Loucy (cell line): ENCODE measurements around the gene RABL6.

Source experiments
- CTCF ChIP-seq: fragments of 200-600 bp; sonication (generic); conservative IDR thresholded peaks from 2 replicates; pipeline ENCODE4 v1.5.1; 2014; ENCODE audit warnings: mild to moderate bottlenecking, antibody characterized with exemption, low read length
- EZH2phosphoT487 ChIP-seq: fragments of 200-600 bp; IDR thresholded peaks from 2 replicates; pipeline ENCODE4 v1.6.1; 2018; ENCODE audit warnings: antibody characterized with exemption, mild to moderate bottlenecking, moderate library complexity, borderline replicate concordance

- TF ChIP-seq CTCF (no peak), EZH2phosphoT487 (no peak)
Observed at GRCh38 chr9:136826188-136826541, 18.4 kb downstream of the RABL6 start.
